K562 (cell line): ENCODE data around the gene XPNPEP1. TPM values are rescaled to one million over a fixed set of nuclear protein-coding genes. Genes with fewer than 3 reads are reported as not detected.

Experiments
- ATAC-seq: fragments of 200-7000 bp; cut with Tn5 transposase; 3 replicates; pipeline ENCODE4 v1.9.1; 2020; ENCODE audit warnings: moderate library complexity
- BruUV-seq: library from RNA; stranded (reverse); fragments of 400-500 nt; replicated peaks from 2 replicates; lab custom pipeline; 2021; lab: Mats Ljungman, UMichigan
- CTCF ChIA-PET: fragments of 300-600 bp; formaldehyde crosslinking; extraction: SDS; loops from one replicate; lab custom pipeline; 2021; ENCODE audit warnings: low intra/inter-chr PET ratio; lab: Yijun Ruan, JAX
- POLR2A ChIA-PET: fragments of 300-600, 350-650 bp; sonication (Branson Sonifier 250); formaldehyde crosslinking; extraction: SDS; loops from one replicate; lab custom pipeline; 2021; ENCODE audit warnings: antibody characterized with exemption, inconsistent platforms; lab: Yijun Ruan, JAX
- DNase-seq, 4 experiments: peaks; one replicate each; pipeline versions ENCODE4 v3.0.0 to v3.0.0-alpha.2; 2011 to 2018; ENCODE audit warnings: low spot score in 3 of 4, mixed read lengths in 3 of 4; ENCODE audit errors: extremely low read depth in 1 of 4
- FAIRE-seq: peaks from 2 replicates; lab custom pipeline; 2011; peaks lifted over from hg19 to GRCh38; lab: Jason Lieb, UNC
- H2AFZ ChIP-seq: 2 replicates; pipeline ENCODE4 v1.6.0; 2011; ENCODE audit warnings: low read depth, low read length, control low read depth, inconsistent platforms
- H3K27ac ChIP-seq: fragments of 200-600 bp; 3 replicates; pipeline ENCODE4 v1.8.0; 2011; ENCODE audit warnings: low read depth, mild to moderate bottlenecking, control low read depth, inconsistent platforms, low read length, moderate library complexity, mixed read lengths; ENCODE audit errors: extremely low read depth
- H3K27me3 ChIP-seq, 2 experiments: fragments of 300-600 bp in 1 of 2; 2 replicates in 1 of 2; 3 replicates in 1 of 2; pipeline versions ENCODE4 v1.6.0 to v1.8.0; 2011; ENCODE audit warnings: inconsistent platforms in 2 of 2, low read length in 2 of 2, mild to moderate bottlenecking in 1 of 2, mixed read lengths in 1 of 2, moderate library complexity in 1 of 2; ENCODE audit not compliant: control insufficient read depth in 2 of 2, insufficient read depth in 2 of 2
- H3K36me3 ChIP-seq: fragments of 300-600 bp; 3 replicates; pipeline ENCODE4 v1.8.0; 2011; ENCODE audit warnings: mild to moderate bottlenecking, low read length, inconsistent platforms; ENCODE audit not compliant: control insufficient read depth, insufficient read depth
- H3K4me1 ChIP-seq, 2 experiments: fragments of 200-600 bp in 1 of 2; replicated peaks in 1 of 2; 2 replicates in 1 of 2; 3 replicates in 1 of 2; pipeline versions ENCODE4 v1.5.1 to v1.8.0; 2011; ENCODE audit warnings: inconsistent platforms in 2 of 2, low read length in 2 of 2, mild to moderate bottlenecking in 1 of 2, mixed read lengths in 1 of 2, moderate library complexity in 1 of 2; ENCODE audit not compliant: control insufficient read depth in 2 of 2, insufficient read depth in 2 of 2
- H3K4me2 ChIP-seq: 2 replicates; pipeline ENCODE4 v1.6.1; 2011; ENCODE audit warnings: low read length, control low read depth, inconsistent platforms, mixed read lengths; ENCODE audit not compliant: insufficient read depth
- H3K4me3 ChIP-seq: fragments of 200-600 bp; sonication (generic), shearing (Covaris generic); 2 replicates; pipeline ENCODE4 v1.5.1; 2016; ENCODE audit warnings: control low read depth, inconsistent platforms
- H3K79me2 ChIP-seq: fragments of 200-600 bp; 3 replicates; pipeline ENCODE4 v1.8.0; 2011; ENCODE audit warnings: low read length, inconsistent platforms; ENCODE audit not compliant: control insufficient read depth, insufficient read depth
- H3K9ac ChIP-seq, 2 experiments: 2 replicates each; pipeline versions ENCODE4 v1.6.0 to v1.6.1; 2011; ENCODE audit warnings: low read depth in 2 of 2, low read length in 2 of 2, control low read depth in 1 of 2, inconsistent platforms in 1 of 2, mild to moderate bottlenecking in 1 of 2, mixed read lengths in 1 of 2; ENCODE audit not compliant: insufficient read depth in 1 of 2
- H3K9me1 ChIP-seq: one replicate; pipeline ENCODE4 v1.6.0; 2011; ENCODE audit warnings: inconsistent platforms, mild to moderate bottlenecking, low read length, moderate library complexity; ENCODE audit not compliant: control insufficient read depth, insufficient read depth
- H3K9me3 ChIP-seq: replicated peaks from 2 replicates; pipeline ENCODE4 v1.5.1; 2011; ENCODE audit warnings: low read depth, low read length, inconsistent platforms; ENCODE audit not compliant: control insufficient read depth, insufficient read depth
- H4K20me1 ChIP-seq: replicated peaks from 2 replicates; pipeline ENCODE4 v1.6.1; 2011; ENCODE audit warnings: low read length, inconsistent platforms, mixed read lengths; ENCODE audit not compliant: control insufficient read depth, insufficient read depth
- BRD9 ChIP-seq: fragments of 450-650 bp; IDR thresholded peaks from 2 replicates; pipeline ENCODE4 v1.6.1; 2018; ENCODE audit warnings: low read depth; ENCODE audit not compliant: partially characterized antibody
- CAMTA2 ChIP-seq: fragments of 250-450 bp; sonication (Bioruptor Pico); conservative IDR thresholded peaks from 2 replicates; pipeline ENCODE4 v1.5.1; 2022
- NCOA1 ChIP-seq: fragments of 450-650 bp; IDR thresholded peaks from 2 replicates; pipeline ENCODE4 v1.6.1; 2016; ENCODE audit warnings: low read depth
- SMARCA4 ChIP-seq: fragments of 450-650 bp; IDR thresholded peaks from 2 replicates; pipeline ENCODE4 v1.6.1; 2016
- TBL1XR1 ChIP-seq, 2 experiments: IDR thresholded peaks; 2 replicates each; pipeline ENCODE4 v1.6.1; 2012; ENCODE audit warnings: improper control_type of control experiment in 2 of 2, low read length in 2 of 2, mild to moderate bottlenecking in 1 of 2
- ZNF197 ChIP-seq: fragments of 200-800 bp; sonication (Bioruptor generic); IDR thresholded peaks from 2 replicates; pipeline ENCODE4 v1.6.1; 2016; ENCODE audit warnings: low read depth, missing genetic modification characterization, missing compliant biosample characterization
- ZNF551 ChIP-seq: fragments of 250-450 bp; sonication (Bioruptor Pico); IDR thresholded peaks from 2 replicates; pipeline ENCODE4 v1.5.0; 2021; ENCODE audit warnings: mild to moderate bottlenecking, moderate library complexity
- WGBS: fragments of 100-300 bp; shearing (Covaris generic); methylation state at CpG from one replicate; pipeline ENCODE4 v1.1.6; 2016; ENCODE audit warnings: low coverage, mixed read lengths; ENCODE audit not compliant: insufficient coverage; ENCODE audit errors: missing lambda C conversion rate; 5-methylcytosine and 5-hydroxymethylcytosine counted together
- in situ Hi-C: fragments of 300-500 bp; cut with MboI; formaldehyde crosslinking; loops from 4 replicates; pipeline ENCODE4 v1.15.0; 2018; ENCODE audit warnings: inconsistent platforms, mixed read lengths
- intact Hi-C: fragments of 100-400 bp; cut with micrococcal nuclease; formaldehyde crosslinking; loops from 2 replicates; pipeline ENCODE4 v1.14.2; 2022
- polyA plus RNA-seq, 8 experiments: library from polyadenylated mRNA; depleted of rRNA in 4 of 8; stranded (reverse) in 5 of 8; unstranded in 3 of 8; fragments of >200 nt; fragmentation: Nextera tagmentation in 2 of 8; fragmentation: Illumina TruSeq in 1 of 8; extraction: Ambion mirVana in 2 of 8; extraction: Trizol in 1 of 8; gene quantifications; 2 replicates each; pipeline versions ENCODE4 v1.2.1 to v1.2.3, GENCODE V29; 2011 to 2014; ENCODE audit warnings: inconsistent platforms in 1 of 8, missing spikeins in 1 of 8
- total RNA-seq, 7 experiments: library from RNA; depleted of rRNA in 6 of 7; stranded (reverse); fragments of >200 nt in 6 of 7; fragmentation: Illumina TruSeq in 2 of 7; extraction: Trizol in 2 of 7; gene quantifications; 2 replicates each; pipeline versions ENCODE4 v1.2.1 to v1.2.3, GENCODE V29; 2011 to 2021; ENCODE audit warnings: low replicate concordance in 1 of 7

Gene XPNPEP1
- total and polyA plus RNA-seq, 9 of the 15 experiments (the other 6 are each of a cell fraction or from before 2014, with no cell fraction given), result 24.2 to 93.5 (median 40.1) TPM

DNA sequence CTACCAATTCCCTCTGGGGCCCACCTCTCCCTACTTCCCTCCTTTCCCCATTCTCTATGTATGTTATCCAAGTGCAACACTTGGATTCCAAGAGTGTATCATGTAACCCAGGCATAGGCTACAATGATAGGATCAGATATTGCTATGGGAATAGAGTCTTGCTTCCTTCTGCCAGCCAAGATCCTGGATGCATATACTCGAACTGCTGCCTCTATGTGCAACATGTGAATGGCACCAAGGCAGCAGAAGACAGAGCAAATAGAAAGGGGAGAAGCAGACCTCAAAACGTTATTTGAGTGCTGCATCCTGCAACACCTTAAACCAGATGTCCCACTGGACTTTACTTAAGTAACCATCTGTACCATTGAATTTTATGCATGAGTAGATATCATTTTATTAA lies 3.5 kb upstream of the XPNPEP1 start:
- no peak overlapping the region for H3K4me3 ChIP-seq
- WGBS, result 7% methylated on average over 2 of the region's 2 CpGs
- peaks cover 12% of the 10 kb centered on the region for H3K79me2 ChIP-seq
- H2AFZ ChIP-seq, result peak overlapping the region; percentile 45; the same call in 1 of the 2 replicates
- no peaks in the 10 kb centered on the region for H4K20me1 ChIP-seq
- H3K4me1 ChIP-seq, result peaks cover 16 to 23% of the 10 kb centered on the region in 2 experiments; a peak in 4 of 5 replicates
- no peaks in the 10 kb centered on the region for H3K27me3 ChIP-seq
- TF ChIP-seq CAMTA2 (CRISPR knock-in tag) (no peak), BRD9 (no peak), TBL1XR1 (IDR thresholded peaks at IDR 0.05; ENCODE audit: low read length in 2 of 2) (no peak), NCOA1 (no peak), ZNF197 (CRISPR knock-in tag) (no peak), ZNF551 (CRISPR knock-in tag) (no peak), SMARCA4 (no peak)
- no TSS peak for BruUV-seq
- H3K27ac ChIP-seq, result no peak overlapping the region
- H3K9me1 ChIP-seq, result no peaks in the 10 kb centered on the region
- H3K36me3 ChIP-seq, result no peaks in the 10 kb centered on the region
- FAIRE-seq, result no peak
- DNase-seq, result no peak
- no peak overlapping the region for H3K4me2 ChIP-seq
- CTCF ChIA-PET, result no interaction called here
- intact Hi-C loops (no loop called here), in situ Hi-C loops (no loop called here)
- ATAC-seq, result no peak
- no peak overlapping the region for H3K9ac ChIP-seq
- POLR2A ChIA-PET, result no interaction called here
- H3K9me3 ChIP-seq, result no peaks in the 10 kb centered on the region
